Measurements from ENCODE around the gene MAP4K3.
"Not testable (repeated sequence)": the region's sequence is repeated elsewhere in the genome, so short reads cannot be mapped to it uniquely, and the experiment has no call there.

MAP4K3 gene

DNA sequence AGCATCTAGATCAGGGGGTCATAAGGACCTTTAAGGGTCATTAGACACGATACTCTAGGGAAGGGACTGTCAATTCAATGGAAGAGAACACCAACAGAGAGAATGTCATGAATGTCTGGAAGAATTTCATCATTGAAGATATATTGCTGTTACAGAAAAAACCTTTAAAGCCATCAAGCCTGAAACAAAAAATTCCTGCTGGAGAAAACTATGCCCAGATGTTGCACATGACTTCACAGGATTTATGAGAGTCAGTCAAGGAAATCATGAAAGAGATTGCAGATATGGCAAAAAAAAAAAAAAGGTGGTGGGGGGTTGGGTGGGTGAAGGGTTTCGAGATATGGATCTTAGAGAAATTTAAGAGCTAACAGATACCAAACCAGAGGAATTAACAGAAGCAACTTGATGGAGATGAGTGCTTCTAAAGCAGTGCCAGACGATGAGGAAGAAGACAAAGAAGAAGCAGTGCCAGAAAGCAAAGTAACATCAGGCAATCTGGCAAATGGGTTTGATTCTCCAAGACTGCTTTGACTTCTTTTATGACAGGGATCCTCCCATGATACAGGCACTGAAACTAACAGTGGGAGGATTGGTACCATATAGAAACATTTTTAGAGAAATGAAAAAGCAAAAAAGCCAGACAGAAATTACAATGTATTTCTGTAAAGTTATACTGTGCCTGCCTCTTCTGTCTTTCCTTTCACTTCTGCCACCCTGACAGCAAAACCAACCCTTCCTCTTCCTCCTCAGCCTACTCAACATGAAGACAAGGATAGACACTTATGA is 28.5 kb downstream of the MAP4K3 start:
- FAIRE-seq: no peak

GRCh38 chr2:39407516-39408296 is 29.4 kb downstream of the MAP4K3 start:
- FAIRE-seq: no peak

DNA sequence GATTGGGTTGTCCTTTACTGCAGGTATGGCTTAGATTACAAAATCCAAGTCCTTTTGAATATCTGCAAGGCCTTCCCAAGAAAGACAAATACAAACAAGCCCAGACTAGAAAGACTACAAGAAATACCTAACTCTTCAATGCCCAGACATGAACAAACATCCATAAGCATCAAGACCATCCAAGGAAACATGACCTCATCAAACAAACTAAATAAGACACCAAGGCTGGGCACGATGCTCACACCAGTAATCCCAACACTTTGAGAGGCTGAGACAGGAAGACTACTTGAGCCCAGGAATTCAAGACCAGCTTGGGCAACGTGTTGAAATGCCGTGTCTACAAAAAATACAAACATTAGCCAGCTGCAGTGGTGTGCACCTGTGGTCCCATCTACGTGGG is 31.7 kb downstream of the MAP4K3 start:
- FAIRE-seq: no peak

DNA sequence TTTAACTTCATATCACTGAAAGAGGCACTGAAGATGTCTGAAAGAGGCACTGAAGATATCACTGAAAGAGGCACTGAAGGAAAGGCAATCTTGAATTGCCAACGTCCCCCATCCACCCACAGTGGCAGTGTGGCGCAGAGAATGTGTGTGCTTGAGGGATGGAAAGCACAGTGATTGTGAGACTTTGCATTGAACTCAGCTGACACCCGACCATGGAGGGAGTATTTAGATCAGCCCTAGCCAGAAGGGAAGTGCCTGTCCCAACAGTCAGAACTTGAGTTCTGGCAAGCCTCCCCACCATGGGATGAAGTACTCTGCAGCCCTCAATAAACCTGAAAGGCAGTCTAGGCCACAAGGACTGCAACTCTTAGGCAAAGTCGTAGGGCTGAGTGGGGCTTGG is 33.8 kb downstream of the MAP4K3 start:
- no peak for FAIRE-seq

DNA sequence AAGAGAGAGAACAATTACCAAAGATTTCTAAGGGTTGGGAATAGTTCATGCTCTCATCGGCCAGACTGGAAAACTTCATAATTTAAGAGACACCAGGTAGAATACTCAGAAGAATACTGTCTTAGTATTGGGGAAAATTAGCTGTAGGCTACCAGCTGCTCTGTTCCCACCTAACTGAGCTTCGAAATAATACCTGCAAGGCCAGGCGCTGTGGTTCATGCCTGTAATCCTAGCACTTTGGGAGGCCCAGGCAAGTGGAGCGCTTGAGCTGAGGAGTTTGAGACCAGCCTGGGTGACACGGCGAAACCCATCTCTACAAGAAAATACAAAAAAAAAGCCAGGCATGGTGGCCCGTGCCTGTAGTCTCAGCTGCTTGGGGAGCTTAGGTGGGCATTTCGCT is 35.8 kb downstream of the MAP4K3 start:
- no peak for FAIRE-seq

DNA sequence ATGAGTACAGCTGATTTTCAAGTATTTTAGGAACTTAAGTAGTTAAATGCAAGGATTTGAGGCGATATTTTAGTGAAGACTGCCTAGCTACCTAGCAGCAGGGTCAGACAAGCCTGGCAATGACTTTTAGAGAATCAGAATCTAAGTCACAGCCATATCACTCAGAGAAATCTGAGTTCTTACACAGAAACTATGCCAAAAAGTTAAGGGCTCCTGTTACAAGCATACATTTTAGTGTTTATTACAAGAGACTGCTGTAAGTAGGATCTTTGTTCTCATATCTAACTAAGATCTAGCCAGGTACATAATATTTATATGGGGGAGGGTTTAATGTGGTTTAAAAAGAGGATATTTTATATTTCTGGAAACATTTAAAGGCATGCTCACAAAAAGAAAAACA is 37.5 kb downstream of the MAP4K3 start:
- FAIRE-seq: no peak

GRCh38 chr2:39395313-39395712 is 41.8 kb downstream of the MAP4K3 start:
- no peak for FAIRE-seq

GRCh38 chr2:39394516-39394961 is 42.5 kb downstream of the MAP4K3 start:
- FAIRE-seq: no peak

- FAIRE-seq: no peak
Observed at GRCh38 chr2:39392672-39393071, 44.4 kb downstream of the MAP4K3 start.

DNA sequence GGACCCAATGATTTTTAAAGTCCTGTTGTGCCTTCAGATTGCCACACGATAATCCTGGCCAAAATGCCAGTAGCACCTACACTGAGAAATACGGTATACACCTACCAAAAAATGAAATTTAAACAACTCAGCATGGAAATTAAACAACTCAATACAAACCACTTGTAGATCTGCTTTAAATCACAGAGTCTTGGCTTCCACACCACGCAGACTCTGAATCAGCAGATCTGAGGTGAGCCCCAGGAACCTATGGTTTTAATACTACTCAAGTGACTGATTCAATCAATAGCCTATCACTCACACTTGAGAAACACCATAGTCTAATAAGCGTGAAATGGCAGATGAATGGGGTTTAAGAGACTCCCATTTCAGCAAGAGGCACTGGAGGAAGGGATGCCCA is 46.9 kb downstream of the MAP4K3 start:
- no peak for FAIRE-seq

DNA sequence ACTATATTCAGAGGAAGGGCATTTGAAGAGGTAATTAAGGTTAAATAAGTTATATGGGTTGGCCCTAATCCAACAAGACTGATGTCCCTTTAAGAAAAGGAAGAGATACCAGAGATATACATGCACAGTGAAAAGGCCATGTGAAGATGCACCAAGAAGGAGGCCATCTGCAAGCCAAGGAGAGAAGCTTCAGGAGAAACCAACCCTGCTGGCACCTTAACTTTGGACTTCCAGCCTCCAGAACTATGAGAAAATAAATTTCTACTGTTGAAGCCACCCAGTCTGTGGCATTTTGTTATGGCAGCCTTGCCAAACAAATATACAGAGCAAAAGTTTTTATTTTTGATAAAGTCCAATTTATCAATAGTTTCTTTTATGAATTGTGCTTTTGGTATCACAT is 51.0 kb downstream of the MAP4K3 start:
- FAIRE-seq: no peak

- FAIRE-seq: no peak
Observed at GRCh38 chr2:39385172-39385571, 51.9 kb downstream of the MAP4K3 start.

DNA sequence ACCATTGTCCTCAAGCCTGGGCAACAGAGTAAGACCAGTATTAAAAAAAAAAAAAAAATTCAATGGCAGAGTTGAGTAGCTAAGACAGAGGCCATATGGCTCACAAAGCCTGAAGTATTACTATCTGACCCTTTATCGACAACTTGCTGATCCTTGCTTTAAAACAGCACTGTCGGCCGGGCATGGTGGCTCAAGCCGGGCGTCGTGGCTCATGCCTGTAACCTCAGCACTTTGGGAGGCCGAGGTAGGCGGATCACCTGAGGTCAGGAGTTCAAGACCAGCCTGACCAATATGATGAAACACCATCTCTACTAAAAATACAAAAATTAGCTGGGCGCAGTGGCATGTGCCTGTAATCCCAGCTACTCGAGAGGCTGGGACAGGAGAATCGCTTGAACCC is 53.0 kb downstream of the MAP4K3 start:
- FAIRE-seq: not testable (repeated sequence)

DNA sequence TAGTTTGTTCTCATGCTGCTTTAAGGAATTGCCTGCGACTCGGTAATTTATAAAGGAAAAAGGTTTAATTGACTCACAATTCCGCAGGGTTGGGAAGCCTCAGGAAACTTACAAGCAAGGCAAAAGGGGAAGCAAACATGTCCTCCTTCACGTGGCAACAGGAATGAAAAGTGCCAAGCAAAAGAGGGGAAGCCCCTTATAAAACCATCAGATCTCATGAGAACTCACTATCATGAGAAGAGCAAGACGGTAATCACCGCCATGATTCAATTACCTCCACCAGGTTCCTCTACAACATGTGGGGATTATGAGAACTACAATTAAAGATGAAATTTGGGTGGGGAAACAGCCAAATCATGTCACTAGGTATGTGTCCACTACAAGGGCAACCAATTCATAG is 53.9 kb downstream of the MAP4K3 start:
- no peak for FAIRE-seq

- FAIRE-seq: no peak
Observed at GRCh38 chr2:39381653-39382052, 55.4 kb downstream of the MAP4K3 start.

GRCh38 chr2:39380525-39381150 is 56.4 kb downstream of the MAP4K3 start:
- no peak for FAIRE-seq

GRCh38 chr2:39379643-39380524 is 57.2 kb downstream of the MAP4K3 start:
- peak; percentile 89 for FAIRE-seq

GRCh38 chr2:39378968-39379367 is 58.1 kb downstream of the MAP4K3 start:
- no peak for FAIRE-seq

- no peak for FAIRE-seq
Observed at GRCh38 chr2:39377226-39377939, 59.7 kb downstream of the MAP4K3 start.

GRCh38 chr2:39375917-39376316 is 61.2 kb downstream of the MAP4K3 start:
- no peak for FAIRE-seq

DNA sequence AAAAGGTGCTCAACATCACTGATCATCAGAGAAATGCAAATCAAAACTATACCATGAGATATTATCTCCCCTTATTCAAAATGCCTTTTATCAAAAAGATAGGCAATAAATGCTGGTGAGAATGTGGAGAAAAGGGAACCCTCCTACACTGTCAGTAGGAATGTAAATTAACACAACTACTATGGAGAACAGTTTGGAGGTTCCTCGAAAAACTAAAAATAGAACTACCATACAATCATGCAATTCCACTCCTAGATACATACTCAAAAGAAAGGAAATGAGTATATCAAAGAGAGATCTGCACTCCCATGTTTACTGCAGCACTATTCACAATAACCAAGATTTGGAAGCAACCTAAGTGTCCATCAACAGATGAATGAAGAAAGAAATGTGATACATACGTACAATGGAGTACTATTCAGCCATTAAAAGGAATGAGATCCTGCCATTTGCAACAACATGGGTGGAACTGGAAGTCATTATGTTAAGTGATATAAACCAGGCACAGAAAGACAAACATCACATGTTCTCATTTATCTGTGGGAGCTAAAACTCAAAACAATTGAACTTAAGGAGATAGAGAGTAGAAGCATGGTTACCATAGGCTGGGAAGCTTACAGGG is 63.8 kb downstream of the MAP4K3 start:
- FAIRE-seq: no peak

DNA sequence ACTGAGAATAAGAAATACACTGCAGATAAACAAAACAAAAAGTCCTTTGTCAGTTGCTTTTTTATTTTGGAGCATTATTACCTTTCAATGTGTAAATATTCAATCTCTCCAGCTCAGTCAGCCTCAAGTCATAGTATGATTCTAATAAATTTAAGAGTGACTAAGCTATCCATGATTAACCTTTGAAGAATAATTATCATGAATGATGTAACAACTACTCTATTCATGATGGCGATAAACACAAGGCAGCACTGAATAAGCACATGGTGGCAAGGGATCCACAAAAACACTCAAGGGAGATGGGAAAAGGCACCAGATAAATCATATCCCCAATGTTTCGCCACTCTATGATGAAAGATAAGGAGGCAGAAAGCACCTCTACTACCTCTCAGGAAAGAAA is 67.0 kb downstream of the MAP4K3 start:
- no peak for FAIRE-seq
